Stimulated activated CD4-positive, alpha-beta T cell treated with anti-CD3 and anti-CD28 coated beads, Interleukin-12 subunit alpha, Interleukin-12 subunit beta, amount 100 ng/mL, for 4 hours (primary cell): Measurements from ENCODE around the gene SIAH1.
"Not testable (repeated sequence)": the region's sequence is repeated elsewhere in the genome, so short reads cannot be mapped to it uniquely, and the experiment has no call there.

Experiments
- DNase-seq: peaks from one replicate; pipeline ENCODE4 v3.0.0-alpha.2; 2020

SIAH1 gene

GRCh38 chr16:48366165-48367093 lies 18.8 kb downstream of the SIAH1 start:
- DNase-seq = no peak

DNA sequence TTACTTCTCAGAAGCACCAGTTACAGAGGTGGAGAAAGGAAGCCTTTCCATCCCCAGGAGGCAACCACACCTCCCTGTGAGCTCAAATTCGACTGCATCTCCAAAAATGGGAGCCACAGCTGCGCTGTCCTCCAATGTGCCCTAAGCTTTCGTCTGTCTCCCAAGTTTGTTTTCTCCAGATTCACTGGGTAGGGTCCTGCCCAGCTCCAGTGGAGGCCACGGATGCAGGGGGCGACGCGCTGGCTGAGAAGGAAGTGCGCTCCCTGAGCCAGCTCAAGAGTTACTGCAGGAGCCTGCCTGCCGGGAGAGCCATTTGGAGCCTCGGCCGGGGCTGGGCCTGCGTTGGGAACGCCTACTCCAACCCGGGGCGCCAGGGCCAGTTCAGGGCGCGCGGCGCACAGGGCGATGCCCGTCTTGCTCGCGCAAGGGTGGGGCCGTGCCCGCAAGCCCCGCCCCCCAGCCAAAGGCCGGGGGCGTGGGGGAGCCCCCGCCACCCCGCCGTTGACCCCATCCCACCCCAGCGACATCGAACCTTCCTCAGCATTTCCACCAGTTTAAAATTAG lies 19.5 kb downstream of the SIAH1 start:
- DNase-seq = peak; percentile 73

DNA sequence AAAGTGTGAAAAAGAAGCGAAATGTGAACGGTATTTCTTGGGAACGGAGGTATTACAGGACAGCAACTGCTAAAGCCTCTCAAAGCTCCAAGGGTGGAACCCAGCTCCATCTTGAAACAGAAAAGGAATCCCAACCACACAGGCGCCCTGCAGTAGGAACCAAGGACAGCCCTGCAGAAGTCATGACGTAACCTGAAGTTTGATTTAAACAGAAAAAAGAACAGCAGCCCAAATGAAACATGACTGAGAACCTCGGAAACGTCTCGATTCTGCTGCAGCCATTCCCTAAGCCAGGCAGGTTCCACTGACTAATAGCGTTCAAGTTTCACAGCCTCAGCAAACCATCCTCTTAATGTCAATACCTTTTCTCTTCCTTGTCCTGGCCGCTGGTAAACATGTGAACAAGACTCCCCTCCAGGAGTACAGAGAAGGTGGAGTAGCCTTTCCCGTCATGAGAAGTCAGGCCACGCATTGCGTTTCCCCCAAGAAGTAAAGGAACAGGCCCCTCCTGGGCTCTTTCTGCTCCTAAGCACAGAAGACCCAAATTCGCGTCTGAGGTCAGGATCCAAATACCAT lies 20.1 kb downstream of the SIAH1 start:
- no peak for DNase-seq

- DNase-seq = no peak
Measured at GRCh38 chr16:48361540-48362144, 23.6 kb downstream of the SIAH1 start.

GRCh38 chr16:48361012-48361411 lies 24.2 kb downstream of the SIAH1 start:
- no peak for DNase-seq

- no peak for DNase-seq
Measured at GRCh38 chr16:48359983-48360382, 25.2 kb downstream of the SIAH1 start.

GRCh38 chr16:48358419-48358818 lies 26.8 kb downstream of the SIAH1 start:
- DNase-seq = no peak

- no peak for DNase-seq
Measured at GRCh38 chr16:48356633-48357376, 28.4 kb downstream of the SIAH1 start.

DNA sequence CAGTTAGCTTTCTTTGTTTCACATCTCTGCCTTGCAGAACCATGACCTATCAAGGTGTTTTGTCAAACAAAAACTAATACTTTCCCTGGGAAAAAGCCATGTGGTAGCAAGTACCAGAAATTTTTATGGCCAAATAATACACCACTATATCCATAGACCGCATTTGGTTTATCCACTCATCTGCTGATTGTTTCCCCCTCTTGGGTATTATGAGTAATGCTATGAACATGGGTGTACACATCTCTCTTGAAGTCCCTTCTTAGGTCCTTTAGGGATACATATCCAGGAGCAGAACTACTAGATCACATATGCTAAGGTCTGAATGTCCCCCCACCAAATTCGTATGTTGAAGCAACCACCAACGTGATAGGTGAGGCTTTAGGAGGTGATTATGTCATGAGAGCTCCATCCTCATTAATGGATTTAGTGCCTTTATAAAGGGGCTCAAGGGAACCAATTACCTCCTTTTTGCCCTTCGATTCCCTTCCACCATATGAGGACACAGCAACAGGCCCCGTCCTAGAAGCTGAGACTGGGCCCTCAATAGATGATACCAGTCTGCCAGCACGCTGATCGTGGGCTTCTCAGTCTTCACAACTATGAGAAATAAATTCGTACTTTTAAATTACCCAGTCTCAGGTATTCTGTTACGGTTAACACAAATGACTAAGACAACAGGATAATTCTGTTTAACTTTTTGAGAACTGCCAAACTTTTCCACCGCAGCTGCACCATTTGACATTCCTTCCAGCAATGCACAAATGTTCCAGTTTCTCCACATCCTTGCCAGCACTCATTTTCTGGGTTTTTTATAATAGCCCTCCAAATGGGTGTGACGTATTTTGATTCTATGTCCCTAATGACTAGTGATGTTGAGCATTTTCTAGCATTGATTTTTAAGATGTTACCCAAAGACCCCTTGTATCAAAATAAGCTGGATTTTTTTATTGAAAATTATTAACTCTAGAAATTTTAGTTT lies 30.0 kb downstream of the SIAH1 start:
- DNase-seq = no peak

- DNase-seq = not testable (repeated sequence)
Measured at GRCh38 chr16:48354385-48354784, 30.8 kb downstream of the SIAH1 start.

DNA sequence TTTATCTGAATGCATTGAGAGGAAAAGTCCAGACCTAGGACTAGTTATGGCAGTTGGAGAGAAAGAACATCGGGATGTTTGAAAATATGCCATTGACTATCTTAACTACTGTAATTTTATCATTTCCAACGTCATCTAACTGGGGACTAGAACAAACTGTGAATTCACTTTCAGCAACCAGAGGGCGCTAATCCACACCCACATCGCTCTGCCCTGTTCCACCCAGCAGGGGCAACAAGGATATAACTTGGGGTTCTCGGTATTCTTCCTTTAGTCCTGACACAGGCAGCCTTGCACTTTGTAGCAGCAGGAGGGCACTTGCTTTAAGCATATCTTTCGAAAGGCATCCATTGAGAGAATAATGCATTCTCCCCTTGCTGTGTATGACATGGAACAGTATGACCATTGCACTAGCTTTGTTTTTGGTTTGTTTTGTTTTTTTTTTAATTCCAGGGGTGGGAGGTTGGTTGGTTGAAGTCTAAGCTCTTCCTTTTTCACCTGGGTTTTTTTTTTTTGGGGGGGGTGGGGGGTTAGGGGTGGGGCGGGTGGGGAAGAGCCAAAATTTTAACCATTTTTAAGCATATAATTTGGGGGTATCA lies 31.5 kb downstream of the SIAH1 start:
- peak; percentile 36 for DNase-seq

DNA sequence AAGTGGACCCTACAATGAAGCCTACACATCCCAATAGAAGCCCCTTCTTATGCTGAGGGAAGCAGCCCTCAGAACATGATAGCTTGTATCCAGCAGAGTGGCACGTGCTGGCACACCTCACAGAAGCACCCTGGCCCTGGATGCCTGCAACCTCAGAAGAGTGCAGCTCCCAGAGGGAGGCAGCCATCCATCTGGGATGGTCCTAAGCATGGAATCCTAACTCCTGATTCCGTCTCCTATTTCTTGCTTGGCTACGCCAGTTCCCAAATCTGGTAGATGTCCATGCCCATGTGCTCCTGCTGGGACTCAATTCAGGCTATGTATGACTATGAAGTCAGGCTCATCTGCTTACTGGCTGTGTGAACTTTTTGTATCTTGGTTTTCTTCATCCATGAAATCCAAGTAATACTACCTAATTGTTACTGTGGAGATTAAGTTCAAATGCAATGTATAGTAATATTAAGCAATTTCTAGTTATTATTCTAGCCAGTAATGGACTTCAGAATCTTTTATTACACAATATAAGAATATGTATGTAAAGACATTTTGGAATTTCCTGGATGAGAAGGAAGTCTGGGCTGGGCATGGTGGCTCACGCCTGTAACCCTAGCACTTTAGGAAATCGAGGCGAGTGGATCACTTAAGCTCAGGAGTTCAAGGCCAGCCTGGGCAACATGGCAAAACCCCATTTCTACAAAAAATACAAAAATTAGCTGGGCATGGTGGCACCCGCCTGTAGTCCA lies 32.4 kb downstream of the SIAH1 start:
- DNase-seq = no peak

GRCh38 chr16:48350736-48351135 lies 34.5 kb downstream of the SIAH1 start:
- no peak for DNase-seq

DNA sequence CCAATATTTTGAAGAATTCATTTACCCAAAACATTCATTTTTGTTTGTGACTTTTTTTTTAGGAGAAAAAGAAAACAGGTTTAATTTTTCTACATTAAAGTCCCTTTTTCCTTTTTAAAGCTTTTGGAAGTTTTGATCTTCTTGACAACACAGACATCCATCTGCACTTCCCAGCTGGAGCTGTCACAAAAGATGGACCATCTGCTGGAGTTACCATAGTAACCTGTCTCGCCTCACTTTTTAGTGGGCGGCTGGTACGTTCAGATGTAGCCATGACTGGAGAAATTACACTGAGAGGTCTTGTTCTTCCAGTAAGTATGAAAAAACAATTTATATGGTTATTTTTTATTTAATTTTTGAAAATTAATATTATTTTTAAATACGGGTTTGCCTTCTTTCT lies 37.2 kb downstream of the SIAH1 start:
- DNase-seq = no peak

DNA sequence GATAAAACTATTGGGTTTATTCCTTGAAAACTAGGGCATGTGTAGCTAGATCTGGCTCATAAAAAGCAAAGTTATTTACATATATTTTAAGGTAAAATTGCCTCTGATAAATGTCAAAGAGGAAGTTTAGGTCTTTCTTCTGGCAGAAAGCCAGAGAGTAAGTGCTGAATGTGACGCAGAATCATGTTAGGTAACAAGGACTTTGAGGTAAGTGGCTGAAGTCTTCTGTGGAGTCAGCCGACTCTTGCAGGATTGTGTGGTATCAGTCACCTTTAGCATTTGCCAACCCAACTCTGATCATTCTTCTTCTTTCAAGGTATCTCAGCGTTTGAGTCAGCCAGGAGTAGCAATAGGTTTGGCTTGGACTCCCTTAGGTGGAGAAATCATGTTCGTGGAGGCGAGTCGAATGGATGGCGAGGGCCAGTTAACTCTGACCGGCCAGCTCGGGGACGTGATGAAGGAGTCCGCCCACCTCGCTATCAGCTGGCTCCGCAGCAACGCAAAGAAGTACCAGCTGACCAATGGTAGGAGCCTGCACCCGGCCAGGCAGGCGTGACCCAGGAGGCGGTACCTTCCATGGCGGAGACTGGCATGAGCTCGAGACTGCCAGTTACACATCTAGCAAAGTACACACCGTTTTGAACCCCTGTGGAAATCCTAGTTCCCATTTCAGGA lies 37.9 kb downstream of the SIAH1 start:
- no peak for DNase-seq

DNA sequence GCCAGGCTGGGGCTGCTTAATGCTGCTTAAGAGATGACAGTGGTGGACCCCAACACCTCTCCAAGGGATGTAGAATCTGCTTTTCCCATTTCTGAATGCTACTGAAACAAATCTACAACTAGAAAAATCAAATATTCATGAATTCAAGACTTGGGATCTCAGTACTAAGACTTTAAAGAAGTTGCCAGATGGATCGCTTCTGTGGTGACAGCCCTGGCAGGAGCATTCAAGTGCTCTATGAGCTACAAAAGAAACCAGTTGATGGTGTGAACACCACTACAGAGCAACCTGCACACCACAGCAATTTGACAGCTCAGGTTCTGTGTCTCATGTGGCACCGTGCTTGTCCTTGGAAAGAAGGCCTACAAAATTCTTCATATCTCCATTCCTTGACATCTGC lies 42.6 kb downstream of the SIAH1 start:
- no peak for DNase-seq

GRCh38 chr16:48340054-48340453 lies 45.2 kb downstream of the SIAH1 start:
- DNase-seq = no peak

GRCh38 chr16:48335961-48336360 lies 49.3 kb downstream of the SIAH1 start:
- DNase-seq = no peak

DNA sequence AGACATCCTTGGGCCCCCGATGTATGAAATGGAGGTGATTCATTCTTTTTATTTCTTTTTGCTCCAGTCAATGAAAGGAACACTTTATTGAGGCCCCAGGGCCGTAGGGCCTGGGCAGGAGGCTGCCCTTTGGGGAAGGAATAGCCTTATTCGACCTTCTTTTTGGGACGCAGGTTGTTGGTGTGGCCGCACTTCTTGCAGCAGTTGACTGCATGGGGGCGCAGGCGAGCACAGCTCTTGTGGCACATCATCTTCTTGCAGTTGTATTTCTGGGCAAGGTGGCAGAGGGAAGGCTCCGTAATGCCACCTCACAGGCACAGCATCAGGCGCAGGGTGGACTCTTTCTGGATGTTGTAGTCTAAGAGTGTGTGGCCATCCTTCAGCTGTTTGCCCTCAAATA lies 50.9 kb downstream of the SIAH1 start:
- DNase-seq = no peak

- no peak for DNase-seq
Measured at GRCh38 chr16:48332978-48333377, 52.2 kb downstream of the SIAH1 start.
